Measurements from ENCODE around the gene FRS2.

- TF ChIP-seq CTCF (IDR thresholded peaks at IDR 0.05) (no peak), POLR2A (IDR thresholded peaks at IDR 0.05) (no peak)
Measured at GRCh38 chr12:69524331-69524630, 54.1 kb downstream of the FRS2 start.

All from esophagus squamous epithelium (tissue), 4 donors.